ENCODE data around the gene EP300.
A peak's percentile ranks its signal among the peaks of the same experiment; 100 is the strongest.
"Not testable (repeated sequence)": the region's sequence is repeated elsewhere in the genome, so short reads cannot be mapped to it uniquely, and the experiment has no call there.

The EP300 gene

GRCh38 chr22:41157083-41157482, 64.7 kb downstream of the EP300 start:
- DNase-seq = no peak

GRCh38 chr22:41169157-41169556, 76.8 kb downstream of the EP300 start:
- no peak for DNase-seq

- DNase-seq = no peak
Measured at GRCh38 chr22:41171996-41172395, 79.6 kb downstream of the EP300 start.

- DNase-seq = no peak
Measured at GRCh38 chr22:41175546-41175945, 83.2 kb downstream of the EP300 start.

- DNase-seq = no peak
Measured at GRCh38 chr22:41177040-41177621, 84.7 kb downstream of the EP300 start.

GRCh38 chr22:41177622-41178424, 85.4 kb downstream of the EP300 start:
- no peak for DNase-seq

GRCh38 chr22:41178425-41178975, 86.1 kb downstream of the EP300 start:
- DNase-seq = no peak

- DNase-seq = not testable (repeated sequence)
Measured at GRCh38 chr22:41180362-41180761, 88.0 kb downstream of the EP300 start.

- no peak for DNase-seq
Measured at GRCh38 chr22:41180926-41181325, 88.5 kb downstream of the EP300 start.

- no peak for DNase-seq
Measured at GRCh38 chr22:41181349-41182241, 89.2 kb downstream of the EP300 start.

GRCh38 chr22:41184679-41185078, 92.3 kb downstream of the EP300 start:
- no peak for DNase-seq

- DNase-seq = no peak
Measured at GRCh38 chr22:41191467-41191866, 99.1 kb downstream of the EP300 start.

GRCh38 chr22:41193829-41194228, 101.4 kb downstream of the EP300 start:
- DNase-seq = no peak

GRCh38 chr22:41197038-41197972, 104.9 kb downstream of the EP300 start:
- peak; percentile 79 for DNase-seq

- DNase-seq = peak; percentile 56
Measured at GRCh38 chr22:41198027-41198580, 105.7 kb downstream of the EP300 start.

- no peak for DNase-seq
Measured at GRCh38 chr22:41201141-41201540, 108.7 kb downstream of the EP300 start.

- DNase-seq = no peak
Measured at GRCh38 chr22:41203118-41203517, 110.7 kb downstream of the EP300 start.

GRCh38 chr22:41204066-41204465, 111.7 kb downstream of the EP300 start:
- DNase-seq = no peak

- peak; percentile 99 for DNase-seq
Measured at GRCh38 chr22:41204992-41205900, 112.9 kb downstream of the EP300 start, which contains the start of gene L3MBTL2. Gene L3MBTL2, plus strand, starts transcription at chr22:41205312. Its CDS starts 51 bp downstream, at chr22:41205363.

GRCh38 chr22:41206719-41207118, 114.3 kb downstream of the EP300 start:
- no peak for DNase-seq

Measured in CD4-positive, alpha-beta T cell treated with Interleukin-17A for 1 hour (primary cell).